Measurements from ENCODE around the gene RIMS3. TPM values are rescaled to one million over a fixed set of nuclear protein-coding genes. Genes with fewer than 3 reads are reported as not detected.

Gene RIMS3
- total RNA-seq, 1 donor from 2014 or later = 4.6 TPM

DNA sequence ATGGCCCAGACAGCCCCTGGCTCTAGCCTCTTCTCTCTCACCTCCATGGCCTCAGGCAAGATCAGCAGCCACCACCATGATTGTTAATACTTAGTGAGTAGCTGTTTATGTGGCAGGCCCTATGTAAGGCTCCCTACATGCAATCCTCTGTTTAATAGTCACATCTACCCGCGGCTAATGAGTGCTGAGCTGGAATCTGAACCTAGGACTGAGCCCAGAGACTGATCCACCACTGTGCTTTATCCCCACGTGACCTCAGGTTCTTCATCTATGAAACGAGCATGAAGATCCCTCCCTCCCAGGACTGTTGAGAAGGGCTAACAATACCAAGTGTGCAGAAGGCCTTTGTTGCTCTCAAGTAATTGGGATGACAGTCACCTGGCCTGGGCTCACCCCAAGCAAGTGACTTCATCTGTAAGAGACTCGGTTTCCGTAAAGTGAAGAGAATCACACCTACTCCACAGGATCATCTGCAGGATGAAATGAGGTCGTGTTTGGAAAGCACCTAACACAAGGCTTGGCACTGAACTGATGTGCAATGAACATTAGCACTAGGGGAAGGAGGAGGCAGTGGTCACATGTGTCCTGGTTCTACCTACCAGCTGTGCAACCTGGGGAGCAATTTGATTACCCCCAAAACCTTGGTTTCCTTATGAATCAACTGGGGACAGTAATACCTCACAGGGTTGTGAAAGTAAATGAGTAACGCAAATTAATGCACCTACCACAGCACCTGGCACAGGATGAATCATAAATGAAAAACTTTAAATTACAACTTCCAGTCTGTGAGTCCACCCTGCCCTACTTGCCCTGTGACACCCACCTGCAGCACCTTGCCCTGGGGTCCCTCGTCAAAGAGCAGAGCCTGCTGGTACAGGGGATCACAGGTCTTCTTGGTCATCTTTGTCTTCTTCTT, 37.2 kb downstream of the RIMS3 start:
- no peak for ATAC-seq

DNA sequence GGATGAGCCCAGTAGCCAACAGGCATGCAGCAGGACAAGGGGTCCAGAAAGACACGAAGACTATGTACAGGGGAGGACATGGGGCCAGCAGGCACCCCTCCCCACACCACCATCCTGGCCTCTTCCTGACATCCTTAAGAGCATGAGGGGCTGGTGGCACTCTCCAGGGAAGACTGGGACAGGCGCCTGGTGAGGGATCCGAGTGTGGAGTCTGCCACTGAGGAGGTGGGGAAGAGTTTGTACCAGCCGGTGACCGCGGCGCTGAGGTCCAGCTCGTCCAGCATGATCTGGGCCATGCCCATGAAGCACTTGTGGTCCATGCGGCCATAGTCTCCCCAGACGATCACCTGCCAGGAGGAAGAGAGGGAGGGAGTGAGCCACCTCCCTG, 39.1 kb downstream of the RIMS3 start:
- Histone ChIP-seq H3K9me3 (no peaks in the 10 kb centered on the region), H3K27me3 (ENCODE audit: low read depth) (no peaks in the 10 kb centered on the region), H3K4me1 (no peaks in the 10 kb centered on the region), H3K27ac (no peak overlapping the region), H3K4me3 (no peak overlapping the region), H3K36me3 (no peaks in the 10 kb centered on the region)
- DNase-seq = no peak
- ATAC-seq = no peak
- intact Hi-C loops (cut with DNase I) = no loop called here
- TF ChIP-seq, protein P1, sequence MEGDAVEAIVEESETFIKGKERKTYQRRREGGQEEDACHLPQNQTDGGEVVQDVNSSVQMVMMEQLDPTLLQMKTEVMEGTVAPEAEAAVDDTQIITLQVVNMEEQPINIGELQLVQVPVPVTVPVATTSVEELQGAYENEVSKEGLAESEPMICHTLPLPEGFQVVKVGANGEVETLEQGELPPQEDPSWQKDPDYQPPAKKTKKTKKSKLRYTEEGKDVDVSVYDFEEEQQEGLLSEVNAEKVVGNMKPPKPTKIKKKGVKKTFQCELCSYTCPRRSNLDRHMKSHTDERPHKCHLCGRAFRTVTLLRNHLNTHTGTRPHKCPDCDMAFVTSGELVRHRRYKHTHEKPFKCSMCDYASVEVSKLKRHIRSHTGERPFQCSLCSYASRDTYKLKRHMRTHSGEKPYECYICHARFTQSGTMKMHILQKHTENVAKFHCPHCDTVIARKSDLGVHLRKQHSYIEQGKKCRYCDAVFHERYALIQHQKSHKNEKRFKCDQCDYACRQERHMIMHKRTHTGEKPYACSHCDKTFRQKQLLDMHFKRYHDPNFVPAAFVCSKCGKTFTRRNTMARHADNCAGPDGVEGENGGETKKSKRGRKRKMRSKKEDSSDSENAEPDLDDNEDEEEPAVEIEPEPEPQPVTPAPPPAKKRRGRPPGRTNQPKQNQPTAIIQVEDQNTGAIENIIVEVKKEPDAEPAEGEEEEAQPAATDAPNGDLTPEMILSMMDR (IDR thresholded peaks at IDR 0.05) = no peak

More for the DNA sequence above, 37.2 kb downstream of the RIMS3 start:
- DNase-seq = no peak
- Histone ChIP-seq H3K9me3 (no peaks in the 10 kb centered on the region), H3K4me3 (no peak overlapping the region), H3K27ac (no peak overlapping the region), H3K27me3 (ENCODE audit: low read depth) (no peaks in the 10 kb centered on the region), H3K36me3 (no peaks in the 10 kb centered on the region), H3K4me1 (peaks cover 3% of the 10 kb centered on the region)
- intact Hi-C loops (cut with DNase I) = no loop called here
- TF ChIP-seq, protein P1 (IDR thresholded peaks at IDR 0.05) = no peak

DNA sequence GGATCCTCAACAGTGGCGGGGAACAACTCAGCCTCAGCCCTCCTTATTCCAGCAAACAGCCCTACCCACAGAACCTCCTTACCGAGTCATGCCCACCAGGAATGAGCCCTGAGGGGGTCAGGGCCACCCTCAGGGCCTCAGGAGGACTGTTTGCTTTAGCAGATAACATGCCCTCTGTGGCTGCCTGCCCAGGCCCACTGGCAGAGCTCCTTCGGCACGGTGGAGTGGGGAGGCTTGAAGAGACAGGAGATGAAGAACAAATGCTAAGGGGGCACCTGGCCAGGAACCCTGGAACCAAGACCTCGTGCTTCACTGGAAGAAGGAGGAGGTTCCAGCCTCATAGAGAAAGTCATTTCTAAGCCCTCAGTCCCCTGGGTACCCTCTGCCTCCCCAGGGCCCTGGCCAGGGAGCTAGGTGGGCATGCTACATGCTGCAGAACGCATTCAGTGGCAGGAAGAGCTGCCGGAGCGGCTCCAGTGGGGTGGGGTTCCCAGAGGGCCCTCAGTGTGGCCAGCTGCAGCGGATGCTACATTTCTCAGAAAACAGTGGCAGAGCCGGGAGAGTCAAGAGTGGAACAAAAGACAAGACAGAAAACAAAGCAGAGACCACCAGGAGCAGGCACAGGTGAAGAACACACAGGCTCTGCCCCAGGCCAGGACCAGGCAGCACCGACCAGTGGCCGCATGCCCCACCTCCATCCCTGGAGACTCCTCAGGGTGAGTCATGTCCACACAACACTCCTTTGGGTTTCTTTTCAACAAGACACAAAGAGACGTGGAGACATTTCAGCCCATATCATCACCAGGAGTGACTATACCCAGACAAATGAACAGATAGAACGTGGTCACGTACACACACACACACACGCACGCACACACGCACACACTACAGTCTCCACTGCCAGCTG, 39.8 kb downstream of the RIMS3 start:
- no peaks in the 10 kb centered on the region for H3K27me3 ChIP-seq (ENCODE audit: low read depth)
- no peak overlapping the region for H3K27ac ChIP-seq
- H3K36me3 ChIP-seq = no peaks in the 10 kb centered on the region
- no peak for ATAC-seq
- H3K9me3 ChIP-seq = no peaks in the 10 kb centered on the region
- TF ChIP-seq, protein P1 (IDR thresholded peaks at IDR 0.05) = no peak
- intact Hi-C loops (cut with DNase I) = no loop called here
- H3K4me3 ChIP-seq = no peak overlapping the region
- H3K4me1 ChIP-seq = no peaks in the 10 kb centered on the region
- no peak for DNase-seq

DNA sequence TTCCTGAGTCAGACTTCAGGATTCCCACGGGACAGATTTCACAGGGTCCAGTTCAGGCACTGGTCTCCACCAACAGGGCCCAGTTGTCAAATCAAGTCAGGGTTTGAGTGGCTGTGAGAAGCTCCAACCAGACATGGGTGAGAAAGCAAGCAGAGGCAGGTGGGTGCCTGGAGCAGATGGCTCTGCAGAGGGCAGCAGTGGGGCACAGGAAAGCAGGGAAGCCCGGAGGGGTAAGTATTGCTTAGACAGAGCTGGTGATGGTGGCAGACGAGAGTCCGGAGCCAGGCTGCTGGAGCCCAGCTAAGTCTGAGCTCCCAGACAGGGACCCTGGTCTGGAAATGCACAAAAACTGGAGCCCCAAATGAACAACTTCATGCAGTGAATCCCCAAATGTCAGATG, 40.4 kb downstream of the RIMS3 start:
- Histone ChIP-seq H3K9me3 (no peaks in the 10 kb centered on the region), H3K36me3 (no peaks in the 10 kb centered on the region), H3K4me3 (no peak overlapping the region), H3K27ac (no peak overlapping the region), H3K27me3 (ENCODE audit: low read depth) (no peaks in the 10 kb centered on the region), H3K4me1 (no peaks in the 10 kb centered on the region)
- no peak for DNase-seq
- intact Hi-C loops (cut with DNase I) = no loop called here
- peak; percentile 50 to 73 for ATAC-seq
- TF ChIP-seq, protein P1 (IDR thresholded peaks at IDR 0.05) = peak; percentile 25

DNA sequence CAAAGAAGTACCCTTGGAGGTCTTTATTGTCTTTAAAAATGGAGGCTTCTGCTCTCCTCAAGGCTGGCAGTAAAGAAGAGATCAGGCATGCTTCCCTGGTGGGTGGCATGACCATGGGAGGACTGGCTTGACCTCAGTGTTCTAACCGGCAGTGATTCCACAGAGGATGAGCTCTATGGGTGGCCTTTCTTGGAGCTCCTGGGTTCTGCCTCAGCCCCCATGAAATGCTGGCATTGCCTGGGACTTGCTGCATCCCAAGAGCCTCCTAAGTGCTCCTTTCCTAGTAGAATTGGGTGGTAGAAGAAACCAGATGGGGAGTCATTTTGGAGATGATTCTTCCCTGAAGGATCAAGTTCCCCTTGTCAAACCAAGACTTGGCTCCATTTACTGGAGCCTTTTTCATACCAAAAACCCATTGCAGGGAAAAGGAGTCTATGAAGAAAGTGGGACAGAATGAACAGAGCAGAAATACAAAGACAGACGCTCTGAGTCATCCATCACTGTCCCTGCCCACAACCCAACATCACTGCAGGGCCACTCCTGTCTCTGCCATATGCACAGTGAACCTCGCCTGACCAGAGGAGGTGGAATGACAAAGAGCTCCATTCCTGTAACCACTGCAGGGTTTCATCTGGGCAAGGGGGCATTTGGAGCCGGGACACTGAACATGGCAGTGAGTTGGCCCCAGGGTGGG, 42.4 kb downstream of the RIMS3 start:
- intact Hi-C loops (cut with DNase I) = no loop called here
- Histone ChIP-seq H3K27me3 (ENCODE audit: low read depth) (no peaks in the 10 kb centered on the region), H3K27ac (no peak overlapping the region), H3K9me3 (no peaks in the 10 kb centered on the region), H3K4me1 (no peaks in the 10 kb centered on the region), H3K36me3 (no peaks in the 10 kb centered on the region), H3K4me3 (no peak overlapping the region)
- DNase-seq (no peak), ATAC-seq (no peak)
- TF ChIP-seq, protein P1 (IDR thresholded peaks at IDR 0.05) = no peak

Measured in lower lobe of right lung (tissue), 2 donors.